Stimulated activated CD8-positive, alpha-beta memory T cell treated with anti-CD3 and anti-CD28 coated beads, Interleukin-7, amount 100 ng/mL, for 1 hour (primary cell): ENCODE results near the gene TPP1.

Experiments
- DNase-seq, 2 donors: peaks; one replicate each; pipeline ENCODE4 v3.0.0-alpha.2; 2020; ENCODE audit warnings: low read depth in 2 of 2

TPP1 gene

DNA sequence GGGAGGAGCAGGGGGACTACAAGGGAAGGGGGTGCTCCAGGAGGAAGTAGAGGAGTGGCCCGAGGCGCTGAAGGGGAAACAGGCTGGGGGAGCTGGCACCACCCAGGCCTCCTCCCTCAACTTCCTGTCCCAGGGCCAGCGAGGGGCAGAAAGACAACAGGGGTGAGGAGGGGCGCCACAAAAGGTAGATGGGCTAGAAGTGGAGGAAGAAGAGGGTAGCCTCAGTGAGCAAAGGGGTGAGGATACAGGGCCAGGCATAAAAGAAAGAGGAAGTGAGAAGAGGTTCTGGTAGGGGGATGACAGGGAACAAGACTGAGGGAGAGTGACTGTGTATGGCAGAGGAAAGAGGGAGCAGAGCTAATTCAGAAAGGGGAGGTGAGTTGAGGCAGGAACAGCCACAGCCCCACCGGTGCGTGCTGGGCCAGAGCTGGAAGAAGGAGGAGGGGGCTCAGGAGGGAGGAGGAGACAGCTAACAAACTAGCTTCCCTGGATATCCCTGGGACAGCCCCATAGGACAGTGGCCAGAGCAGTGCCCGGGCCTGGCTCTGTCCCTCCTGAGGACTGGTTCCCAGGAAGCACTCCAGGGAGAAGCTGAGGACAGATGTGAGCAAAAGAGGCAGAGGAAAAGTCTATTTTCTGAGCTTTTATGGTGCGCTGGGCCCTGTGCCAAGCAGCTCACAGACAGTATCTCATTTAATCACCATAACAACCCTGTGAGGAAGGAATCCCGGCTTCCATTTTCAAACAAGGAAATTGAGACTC, 27.9 kb upstream of the TPP1 start:
- no peak for DNase-seq

DNA sequence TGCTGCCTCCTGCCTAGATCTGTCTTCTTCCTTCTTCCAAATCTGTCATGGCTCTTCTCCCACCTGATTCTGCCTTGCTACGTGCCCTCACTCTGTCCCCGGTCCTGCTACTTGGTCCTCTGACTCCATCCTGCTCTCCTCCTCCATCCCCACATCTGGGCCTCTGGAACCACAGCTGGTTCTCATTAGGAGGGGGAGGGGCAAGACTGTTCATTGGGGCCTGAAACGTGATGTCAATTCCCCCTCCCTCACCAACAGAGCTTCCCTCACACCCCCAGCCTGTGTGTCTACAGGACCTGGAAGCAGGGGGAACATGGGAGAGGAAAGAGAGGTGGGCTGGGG, 27.3 kb upstream of the TPP1 start:
- no peak for DNase-seq

DNA sequence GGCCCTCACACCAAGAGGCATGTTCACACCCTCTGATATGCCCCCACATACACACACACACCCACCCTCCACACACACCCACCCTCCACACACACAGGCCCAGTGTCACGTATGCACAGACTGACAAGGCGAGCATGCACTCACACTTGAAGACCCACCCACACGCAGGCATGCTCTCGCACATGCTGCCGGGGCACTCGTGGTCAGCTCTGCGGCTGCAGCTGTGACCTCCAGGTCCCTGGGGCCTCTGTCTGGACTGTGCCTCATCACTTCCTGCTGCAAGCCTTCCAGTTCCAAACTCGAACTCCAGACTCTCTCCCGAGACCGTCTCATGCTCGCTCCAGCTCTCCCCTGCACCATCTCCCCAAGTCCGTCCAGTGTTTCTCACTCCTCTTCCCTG, 26.8 kb upstream of the TPP1 start:
- DNase-seq, result no peak

DNA sequence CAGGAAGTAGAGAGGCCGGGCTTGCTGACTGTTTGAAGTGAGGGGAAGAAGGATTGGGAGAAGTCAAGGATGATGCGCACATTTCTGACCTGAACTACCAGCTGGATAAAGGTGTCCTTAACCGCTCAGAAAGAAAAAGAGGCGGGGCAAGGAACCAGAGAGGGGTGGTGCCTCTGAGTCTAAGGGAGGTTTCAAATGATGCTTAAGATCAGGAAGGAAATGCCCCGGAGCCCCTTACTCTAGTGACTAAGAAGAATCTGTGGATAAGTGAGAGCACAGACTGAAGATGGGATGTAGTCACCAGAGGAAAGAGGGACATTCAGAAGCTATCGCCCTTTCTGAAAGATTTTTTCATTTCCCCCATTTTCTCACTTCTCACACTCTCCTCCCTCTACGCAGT, 23.7 kb upstream of the TPP1 start:
- DNase-seq, result no peak

DNA sequence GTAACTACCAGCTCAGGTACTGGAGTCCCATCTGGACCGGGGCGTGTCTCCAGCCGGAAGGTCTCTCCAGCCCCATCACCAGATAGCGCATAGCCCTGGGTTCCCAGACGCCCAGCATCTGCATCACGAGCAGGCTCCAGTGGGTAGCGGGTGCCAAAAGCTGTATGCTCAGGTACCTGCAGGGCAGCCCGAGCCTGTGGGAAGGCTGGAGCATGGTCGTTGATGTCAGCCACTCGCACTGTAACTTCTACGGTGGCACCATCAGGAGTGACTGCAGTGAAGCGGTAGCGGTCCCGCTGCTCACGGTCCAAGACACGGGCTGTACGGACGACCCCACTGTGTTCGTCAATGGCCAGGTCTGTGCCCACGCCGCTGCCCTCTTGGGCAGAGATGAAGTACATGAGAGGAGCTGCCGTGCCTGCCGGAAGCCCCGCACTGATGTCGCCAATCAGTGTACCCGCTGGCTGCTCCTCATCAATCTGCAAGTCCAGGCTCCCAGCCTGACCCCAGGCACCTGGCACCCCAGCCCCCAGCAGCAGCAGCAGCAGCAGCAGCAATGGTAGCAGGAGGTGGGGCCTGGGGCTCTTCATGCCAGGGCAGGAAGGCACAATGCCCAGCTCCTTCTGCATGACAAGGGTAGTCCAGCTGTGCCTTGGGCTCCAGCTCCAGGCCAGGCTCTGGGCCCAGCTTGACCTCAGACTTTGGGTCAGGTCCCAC, 21.9 kb upstream of the TPP1 start:
- DNase-seq, result no peak

DNA sequence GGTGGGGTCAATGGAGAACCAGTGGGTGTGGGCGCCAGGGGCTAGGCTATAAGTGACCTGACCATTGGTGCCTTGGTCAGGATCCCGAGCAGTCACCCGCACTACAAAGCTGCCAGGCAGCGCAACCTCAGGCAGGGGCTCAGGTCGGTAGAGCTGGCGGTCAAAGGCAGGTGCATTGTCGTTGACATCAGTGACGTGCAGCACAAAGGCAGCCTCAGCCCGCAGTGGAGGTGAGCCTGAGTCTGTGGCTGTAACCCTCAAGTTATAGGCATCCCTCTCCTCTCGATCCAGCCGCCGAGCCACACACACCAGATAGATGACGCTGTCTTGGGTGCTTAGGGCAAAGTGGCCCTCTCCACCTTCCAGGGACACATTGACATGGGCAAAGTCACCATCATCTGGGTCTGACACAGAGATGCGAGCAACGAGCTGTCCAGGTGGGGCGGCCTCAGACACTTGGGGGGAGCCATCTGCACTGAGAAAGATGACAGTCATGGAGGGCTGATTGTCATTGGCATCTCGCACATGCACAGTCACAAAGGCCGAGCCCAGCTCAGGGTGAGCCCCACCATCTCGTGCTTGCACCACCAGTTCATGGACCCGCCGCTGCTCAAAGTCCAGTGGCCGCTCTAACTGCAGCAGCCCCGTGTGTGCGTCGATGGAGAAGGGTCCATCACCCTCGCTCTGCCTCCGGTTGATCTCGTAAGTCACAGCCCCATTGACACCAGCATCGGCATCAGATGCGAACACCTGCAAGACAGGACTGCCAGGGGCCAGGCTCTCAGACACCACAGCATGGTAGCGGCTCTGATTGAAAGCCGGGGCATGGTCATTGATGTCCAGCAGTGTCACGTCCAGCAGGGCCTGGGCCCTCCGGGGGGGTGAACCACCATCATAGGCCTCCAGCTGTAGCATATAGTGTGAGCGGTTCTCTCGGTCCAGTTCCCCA, 21.1 kb upstream of the TPP1 start:
- DNase-seq, result no peak

DNA sequence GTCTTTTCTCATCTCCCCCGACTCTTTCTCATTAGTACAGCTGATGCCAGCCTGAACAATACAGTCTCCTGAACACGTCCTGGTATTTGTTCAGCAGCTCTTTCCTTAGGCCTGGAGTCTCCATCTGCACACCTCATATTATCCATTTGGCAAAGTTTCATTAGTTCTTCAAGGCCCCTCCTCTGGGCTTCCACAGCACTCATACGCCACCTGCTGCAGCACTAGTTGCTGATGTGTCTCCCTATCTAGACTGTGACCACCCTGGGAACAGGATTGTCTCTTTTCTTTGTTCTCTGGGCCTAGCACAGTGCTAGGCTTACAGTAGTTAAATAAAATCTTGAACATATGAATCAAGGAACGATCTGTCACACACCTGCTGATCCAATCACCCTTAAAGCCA, 19.2 kb upstream of the TPP1 start:
- DNase-seq, result no peak

DNA sequence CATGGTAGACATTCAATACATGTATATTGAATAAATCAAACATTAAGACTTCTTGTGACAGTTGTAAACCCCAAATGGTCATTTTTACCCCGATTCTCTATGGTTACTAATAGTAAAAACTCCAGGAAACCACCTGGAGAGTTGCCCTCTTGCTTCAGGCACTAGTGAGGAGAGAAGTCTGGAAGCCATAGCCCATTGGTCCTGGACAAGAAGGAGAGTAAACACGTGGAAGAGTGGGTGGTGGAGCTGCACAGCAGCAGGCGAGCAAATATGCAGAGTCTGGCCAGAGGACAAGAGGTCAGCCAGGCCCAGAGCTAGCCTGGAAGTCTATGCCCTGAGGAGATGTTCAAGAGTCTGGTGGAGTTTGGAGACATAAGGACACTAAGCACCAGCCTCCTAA, 18.6 kb upstream of the TPP1 start:
- no peak for DNase-seq

DNA sequence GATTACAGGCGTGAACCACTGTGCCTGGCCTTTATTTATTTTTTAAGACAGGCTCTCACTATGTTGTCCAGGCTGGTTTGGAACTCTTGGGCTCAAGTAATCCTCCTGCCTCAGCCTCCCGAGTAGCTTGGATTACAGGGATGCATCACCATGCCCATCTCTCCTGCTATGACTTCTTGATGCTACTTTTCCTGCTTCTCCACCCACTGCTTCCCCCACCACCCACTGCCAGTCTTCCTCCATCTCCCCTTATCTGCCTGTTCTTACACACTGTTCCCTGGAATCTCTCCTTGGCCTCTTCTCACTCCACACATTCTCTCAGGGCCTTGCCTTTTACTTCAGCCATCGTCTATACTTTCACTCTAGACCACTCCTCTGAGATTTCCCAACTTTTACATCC, 17.3 kb upstream of the TPP1 start:
- DNase-seq, result no peak

DNA sequence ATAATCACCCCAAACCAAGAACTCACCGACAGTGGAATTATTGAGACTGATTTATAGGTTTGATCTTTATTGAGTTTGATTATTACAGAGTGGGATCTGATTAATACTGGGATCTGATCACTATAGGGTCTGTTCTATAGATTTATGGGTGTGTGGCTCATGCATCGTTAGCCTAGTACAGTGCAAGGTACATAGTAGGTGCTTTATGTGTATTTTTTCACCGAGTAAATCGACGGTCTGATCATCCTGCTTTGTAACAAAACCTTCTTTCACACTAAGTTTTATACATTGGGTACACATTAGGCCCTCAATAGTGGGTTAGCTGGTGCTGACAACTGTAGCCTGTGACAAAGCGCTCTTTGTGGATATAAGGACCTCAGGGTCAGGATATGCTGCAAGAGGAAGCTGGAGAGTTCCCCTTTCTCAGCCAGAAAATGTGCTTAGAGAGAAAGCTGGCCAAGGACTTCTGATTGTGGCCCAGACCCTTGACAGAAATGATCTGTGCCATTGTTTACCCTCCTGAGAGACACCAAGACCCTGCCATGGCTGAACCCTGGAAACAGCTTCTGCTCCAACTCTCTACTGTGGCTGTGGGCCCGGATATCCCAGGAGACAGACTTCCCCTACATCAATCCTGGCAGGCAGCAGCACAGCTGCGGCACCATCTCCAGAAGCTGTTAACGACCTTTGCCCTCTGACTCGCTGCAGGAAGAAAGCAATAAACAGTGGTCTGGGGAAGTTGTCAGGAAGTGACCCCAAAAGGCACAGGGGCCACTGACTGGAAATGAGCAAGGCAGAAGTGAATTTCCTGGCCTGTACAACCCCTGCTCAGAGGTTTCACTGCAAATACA, 16.1 kb upstream of the TPP1 start:
- DNase-seq, result no peak

DNA sequence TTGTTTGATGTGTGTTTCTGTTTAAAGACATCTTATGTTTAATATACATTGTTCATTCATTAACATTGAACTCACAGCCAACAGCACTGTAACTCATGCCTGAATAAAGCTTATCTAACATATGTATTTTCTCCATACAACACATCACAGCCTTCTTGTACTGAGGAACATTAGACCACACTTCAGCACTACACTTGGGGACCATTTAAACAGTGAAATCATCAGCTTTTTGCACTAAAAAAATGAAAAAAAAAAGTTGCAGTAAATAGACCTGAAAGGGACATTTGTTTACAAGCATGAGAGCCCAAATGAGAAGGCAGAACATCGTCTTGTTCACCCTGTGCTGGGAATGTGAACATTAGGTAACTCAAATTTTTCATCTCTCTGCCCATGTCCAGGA, 15.3 kb upstream of the TPP1 start:
- DNase-seq, result no peak

DNA sequence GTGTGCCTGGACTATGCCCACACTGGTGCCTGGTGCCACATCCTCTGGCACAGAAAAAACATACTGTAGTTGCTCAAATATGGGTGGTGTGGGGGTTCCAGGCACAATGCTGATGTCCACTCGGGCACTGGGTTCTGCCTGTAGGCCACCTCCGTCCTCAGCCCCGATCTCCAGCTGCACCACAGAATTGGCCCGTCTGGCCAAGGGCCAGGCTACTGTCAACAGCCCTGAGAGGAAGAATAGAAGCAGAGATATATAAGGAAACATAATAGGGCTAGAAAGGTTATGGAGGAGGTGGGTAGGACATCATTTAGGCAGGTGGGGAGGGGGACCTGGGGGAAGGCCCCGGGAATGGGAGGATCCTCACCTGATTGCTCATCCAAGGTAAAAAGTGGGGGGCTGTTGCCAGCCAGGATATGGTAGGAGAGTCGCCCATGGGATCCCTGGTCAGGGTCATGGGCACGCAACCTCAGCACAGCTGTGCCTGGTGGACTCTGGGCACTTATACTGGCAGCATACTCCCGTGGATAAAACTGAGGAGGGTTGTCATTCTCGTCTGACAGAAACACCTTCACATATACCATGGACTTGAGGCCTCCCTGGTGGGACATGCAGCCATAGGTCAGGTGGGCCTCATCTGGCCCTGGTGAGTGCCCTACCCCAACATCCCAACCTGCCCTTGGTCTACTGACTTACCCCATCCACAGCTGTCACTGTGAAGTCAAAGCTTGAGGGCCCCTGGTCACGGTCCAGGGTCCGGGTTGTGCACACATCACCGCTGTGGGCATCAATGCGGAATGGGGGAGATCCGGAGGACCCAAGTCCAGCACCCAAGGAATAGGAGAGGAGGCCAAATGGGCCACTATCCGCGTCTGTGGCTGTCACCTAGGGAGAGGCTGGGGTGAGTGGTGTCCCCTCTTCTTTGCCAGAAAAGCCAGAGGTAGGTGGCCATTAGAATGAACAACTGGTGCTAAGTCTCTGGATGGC, 14.5 kb upstream of the TPP1 start:
- DNase-seq, result no peak

DNA sequence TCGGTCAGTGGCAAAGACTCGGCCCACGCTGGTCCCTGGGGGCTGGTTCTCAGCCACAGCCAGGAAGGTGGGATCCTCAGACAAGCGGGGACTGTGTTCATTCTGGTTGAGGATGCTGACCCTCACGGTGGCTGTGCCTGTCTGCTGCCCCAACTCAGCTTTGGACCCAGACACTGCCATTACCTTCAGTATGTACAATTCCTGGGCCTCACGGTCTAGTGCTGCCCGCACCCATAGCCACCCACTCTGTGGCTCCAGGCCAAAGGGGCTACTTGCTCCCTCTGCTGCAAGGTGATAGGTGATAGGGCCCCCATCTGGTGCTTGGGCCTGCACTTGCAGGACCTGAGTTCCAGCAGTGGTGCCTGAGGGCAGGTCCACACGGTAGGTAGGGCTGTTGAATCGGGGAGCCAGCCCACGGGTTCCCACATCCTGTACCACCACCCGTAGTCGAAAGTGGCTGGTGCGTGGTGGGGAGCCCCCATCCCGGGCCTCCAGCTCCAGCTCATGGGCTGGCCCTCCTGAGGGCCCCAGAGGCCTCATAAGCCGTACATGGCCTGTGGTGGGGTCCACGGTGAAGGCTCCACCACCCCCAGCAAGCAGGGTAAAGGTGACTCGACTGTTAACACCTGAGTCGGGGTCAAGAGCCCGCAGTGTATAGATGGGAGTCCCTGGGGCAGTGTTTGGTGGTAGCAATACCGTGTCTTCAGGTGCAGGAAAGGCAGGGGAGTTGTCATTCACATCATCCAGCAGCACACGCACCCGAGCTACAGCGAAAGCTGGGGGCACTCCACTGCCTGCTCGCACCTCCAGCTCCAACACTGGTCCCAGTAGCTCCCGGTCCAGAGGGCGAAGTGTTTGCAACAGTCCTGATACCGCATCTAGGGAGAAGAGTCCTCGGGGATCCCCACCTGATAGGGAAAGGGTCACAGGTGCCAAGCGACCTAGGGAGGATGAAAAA, 13.2 kb upstream of the TPP1 start:
- DNase-seq, result no peak

DNA sequence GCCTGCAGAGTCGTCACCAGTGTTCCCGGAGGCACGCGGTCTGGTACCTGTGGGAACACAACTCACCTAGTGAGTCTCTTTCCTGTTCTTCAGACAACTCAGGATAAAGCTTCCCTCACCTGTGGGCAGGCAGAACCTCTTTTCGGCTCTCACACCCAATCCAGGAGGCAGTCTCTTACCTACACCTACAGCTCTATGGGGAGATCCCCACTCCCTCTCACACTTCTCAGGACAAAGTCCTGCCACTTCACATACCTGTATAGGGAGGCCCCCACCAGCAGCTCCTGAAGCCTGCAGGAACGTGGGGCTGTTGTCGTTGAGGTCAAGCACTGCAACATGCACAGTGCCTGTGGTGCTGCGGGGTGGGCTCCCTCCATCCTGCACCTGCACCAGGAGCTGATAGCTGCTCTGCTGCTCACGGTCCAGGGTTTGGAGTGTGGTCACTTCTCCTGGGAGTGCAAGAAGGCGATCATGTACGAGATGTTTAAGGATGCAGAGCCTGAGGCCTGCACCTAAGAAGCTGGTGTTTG, 12.2 kb upstream of the TPP1 start:
- DNase-seq, result no peak

DNA sequence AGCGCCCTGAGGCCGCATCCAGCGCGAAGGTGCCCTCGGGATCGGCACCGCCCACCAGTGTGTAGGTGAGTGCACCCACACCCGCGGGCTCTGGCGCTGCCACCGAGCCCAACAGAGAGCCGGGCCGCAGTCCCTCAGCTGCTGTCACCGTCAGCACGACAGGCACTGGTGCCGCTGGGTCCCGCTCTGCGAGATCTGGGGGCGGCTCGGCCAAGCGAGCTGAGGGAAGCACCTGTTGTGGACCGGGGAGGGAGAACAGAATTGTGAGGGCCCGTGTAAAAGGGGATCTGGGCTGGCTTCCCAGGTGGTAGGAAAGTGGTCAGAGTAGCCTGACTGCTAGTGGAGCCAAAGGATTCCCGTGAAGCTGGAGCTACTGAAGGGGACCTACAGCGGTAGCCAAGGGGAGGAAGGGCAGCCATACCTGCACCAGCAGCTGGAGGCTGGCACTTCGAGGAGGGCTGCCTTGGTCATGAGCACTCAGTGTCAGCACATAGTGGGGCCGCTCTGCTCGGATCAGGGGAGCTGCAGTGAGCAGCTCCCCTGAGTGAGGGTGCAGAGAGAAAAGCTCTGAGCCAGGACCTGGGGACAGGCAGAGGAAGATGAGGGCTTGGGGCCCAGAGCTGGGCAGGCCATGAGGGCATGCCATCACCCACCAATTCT, 11.5 kb upstream of the TPP1 start:
- DNase-seq, result no peak

DNA sequence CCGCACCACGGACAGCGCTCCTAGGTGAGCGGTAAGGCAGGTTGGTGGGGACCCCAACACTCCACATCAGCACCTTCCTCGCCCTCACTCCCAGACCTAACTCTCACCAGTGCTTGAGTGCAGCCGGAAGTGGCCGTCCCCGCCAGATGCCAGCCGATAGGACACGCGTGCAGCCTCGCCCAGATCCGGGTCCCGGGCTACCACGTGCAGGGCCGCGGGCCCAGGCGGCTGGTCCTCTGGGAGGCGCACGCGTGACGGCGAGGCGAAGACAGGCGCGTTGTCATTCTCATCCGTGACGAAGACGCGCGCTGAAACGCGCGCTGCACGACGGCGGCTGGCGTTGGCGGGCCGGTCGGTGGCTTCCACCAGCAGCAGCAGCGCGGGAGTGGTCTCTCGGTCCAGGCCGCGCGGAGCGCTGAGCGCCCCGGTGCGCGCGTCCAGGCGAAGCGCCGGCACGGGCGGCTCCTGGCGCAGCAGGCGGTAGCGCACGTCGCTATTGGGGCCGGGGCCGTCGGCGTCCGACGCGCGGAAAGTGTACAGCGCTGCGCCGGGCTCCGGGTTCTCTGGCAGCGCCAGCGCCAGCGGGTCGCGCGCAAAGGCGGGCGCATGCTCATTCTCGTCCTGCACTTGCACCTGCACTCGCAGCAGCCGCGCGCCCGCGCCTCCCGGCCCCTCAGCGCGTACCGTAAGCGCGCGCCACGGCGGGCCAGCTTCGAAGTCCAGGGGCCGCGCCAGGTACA, 10.8 kb upstream of the TPP1 start:
- no peak for DNase-seq

DNA sequence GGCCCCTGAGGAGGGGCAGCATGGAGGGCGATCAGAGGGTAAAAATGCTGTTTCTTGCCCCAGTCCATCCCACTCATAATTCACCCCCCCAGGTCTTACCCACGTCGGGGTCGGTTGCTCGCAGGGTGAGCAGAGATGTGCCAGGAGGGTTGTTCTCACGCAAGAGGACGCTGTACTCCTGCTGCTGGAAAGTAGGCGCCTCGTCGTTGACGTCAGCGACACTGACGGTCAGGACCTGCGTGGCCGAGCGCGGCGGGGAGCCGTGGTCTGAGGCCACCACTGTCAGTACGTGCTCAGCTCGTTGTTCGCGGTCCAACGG, 10.3 kb upstream of the TPP1 start:
- DNase-seq, result no peak

DNA sequence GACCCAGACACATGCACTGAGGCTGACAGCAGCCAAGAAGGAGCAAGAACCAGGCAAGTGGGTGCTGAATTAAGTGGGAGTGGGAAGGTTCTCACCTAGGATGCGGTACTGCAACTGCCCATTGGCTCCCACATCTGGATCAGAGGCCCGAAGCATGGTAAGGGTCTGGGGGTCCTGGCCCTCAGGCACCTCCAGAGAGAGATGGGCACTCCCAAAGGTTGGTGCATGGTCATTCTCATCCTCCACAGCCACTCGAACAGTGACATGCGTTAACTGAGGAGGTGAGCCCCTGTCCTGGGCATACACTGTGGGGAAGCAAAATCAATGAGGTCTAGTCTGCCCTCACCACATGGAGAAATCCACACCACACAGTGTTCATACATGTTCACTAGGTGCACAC, 9.3 kb upstream of the TPP1 start:
- DNase-seq, result no peak
